ENCODE results near the gene GULP1.
"Not testable (repeated sequence)": the region's sequence is repeated elsewhere in the genome, so short reads cannot be mapped to it uniquely, and the experiment has no call there.

Gene GULP1

DNA sequence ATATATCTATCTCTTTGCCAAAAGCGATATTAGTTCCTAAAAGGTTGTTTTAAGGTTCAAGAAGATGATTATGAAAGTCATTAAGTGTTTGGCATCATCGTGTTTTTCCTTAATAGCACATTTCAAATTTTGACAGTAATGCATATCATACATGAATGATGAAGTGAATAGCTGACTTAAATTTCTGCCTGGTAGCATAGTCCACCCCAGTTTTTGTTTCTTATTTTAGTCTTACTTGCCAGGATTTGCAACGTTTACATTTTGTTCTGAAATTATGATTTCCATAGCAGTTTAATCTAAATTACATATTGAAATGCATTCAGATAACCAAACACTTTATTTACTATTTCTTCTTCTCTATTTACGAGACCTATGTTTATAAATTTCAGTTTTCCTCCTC is 201.1 kb downstream of the GULP1 start:
- no peak for DNase-seq

DNA sequence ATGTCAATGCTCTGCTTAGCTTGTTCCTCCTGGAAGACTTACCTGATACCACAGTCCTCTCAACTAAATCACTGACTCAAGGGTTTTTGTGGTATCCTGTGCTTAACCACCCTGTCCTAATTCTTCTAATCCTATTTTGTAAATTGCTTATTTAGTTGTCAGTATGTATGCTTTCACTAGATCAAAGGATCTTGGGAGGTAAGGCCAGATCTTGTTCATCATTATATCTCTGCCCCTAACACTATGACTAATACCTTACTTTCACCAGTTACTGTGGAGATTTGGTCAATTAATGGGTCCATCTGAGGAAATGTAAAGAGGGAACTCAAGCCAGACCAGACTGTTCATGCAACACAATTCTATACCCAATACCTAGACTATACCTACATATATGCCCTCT is 203.2 kb downstream of the GULP1 start:
- no peak for DNase-seq

DNA sequence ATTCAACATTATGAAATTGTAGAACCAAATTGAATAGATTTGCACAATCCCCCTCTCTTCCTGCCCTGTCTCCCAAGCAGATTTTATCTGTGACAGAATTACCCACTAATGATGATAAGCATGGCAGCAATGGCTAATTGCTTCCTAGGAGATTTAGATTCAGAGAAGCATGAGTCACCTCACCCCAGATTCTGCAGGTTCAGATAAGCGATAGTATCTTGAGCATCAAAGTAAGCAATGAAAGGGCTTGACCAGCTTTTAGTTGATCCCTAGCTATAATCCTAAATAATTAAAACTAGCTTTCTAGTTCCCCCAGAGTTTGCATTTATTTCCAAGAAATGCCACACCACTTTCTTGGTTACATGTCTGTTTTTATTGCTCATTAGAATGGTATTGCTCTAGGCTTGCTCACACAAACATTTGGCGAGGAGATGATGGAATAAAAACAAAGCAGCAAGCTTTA is 204.3 kb downstream of the GULP1 start:
- no peak for DNase-seq

DNA sequence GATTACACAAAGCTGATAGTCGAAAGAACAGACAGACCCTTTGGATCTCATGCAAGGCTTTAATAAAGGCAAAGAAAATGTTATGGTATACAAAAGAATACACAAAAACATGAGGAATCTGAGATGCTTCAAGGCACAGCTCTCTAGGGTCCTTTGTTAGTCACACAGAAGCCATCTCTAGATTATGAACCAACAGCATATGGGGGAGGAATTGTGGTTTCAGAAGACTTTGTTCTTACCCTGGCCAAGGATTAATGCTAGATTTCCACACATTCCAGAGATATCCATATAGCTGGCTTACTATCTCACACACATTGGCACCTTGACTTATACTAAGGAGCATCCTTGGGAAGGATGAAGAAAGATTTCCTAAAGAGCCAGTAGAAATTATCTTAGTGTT is 206.1 kb downstream of the GULP1 start:
- no peak for DNase-seq

GRCh38 chr2:188503975-188504374 is 212.3 kb downstream of the GULP1 start:
- no peak for DNase-seq

DNA sequence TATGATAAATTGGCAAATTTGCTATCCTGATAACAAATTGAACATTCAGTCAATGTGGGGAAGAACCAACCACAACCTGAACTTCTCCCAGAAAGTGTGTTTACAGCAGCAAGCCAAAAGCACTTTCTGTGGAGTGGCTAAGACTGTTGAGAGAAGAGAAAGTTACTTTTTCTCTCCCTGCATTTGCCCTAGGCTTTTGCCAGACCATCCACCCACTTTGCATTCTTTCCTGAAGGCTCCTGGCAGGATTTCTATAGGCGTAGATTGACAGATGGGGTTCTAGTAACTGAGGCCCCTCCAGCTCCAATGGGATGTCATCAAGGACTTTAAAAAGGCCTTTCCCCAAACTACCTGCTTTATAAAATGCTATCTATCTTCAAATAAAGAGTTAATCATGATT is 215.2 kb downstream of the GULP1 start:
- no peak for DNase-seq

DNA sequence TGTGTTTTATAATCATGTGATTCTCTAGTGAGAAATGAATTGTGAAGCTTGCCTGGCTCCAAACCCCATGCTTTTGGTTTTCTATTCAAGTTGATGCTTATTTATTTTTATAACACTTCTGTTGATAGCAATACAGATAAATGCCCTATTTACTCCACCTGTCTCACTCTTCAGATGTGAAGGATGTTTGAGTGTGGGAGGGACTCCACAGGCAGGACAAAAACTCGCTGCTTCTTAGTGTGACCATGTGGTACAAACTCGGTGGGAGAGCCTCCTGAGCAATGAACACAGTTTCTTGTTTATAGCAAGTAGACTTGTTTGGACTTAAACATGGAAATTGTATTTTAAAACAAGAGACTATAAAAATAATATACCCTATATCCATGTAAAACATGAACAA is 219.7 kb downstream of the GULP1 start:
- no peak for DNase-seq

DNA sequence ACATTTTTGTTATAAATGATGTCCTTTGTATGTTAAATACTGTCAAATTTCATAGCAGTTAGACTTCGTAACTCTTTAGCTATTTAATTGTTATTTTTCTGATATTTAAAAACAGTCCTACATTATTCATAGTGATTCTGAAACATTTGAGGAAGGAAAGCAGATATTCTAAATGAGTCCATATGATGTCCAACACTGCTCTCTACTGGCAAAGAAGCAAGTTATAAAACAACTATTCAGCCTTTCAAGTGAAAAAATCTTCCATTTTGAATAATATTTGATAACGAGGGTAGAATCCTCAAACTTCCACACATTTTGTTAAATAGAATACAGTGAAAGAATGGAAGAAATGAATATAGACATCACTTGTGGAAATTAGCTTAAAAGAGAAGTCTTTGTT is 220.8 kb downstream of the GULP1 start:
- no peak for DNase-seq

DNA sequence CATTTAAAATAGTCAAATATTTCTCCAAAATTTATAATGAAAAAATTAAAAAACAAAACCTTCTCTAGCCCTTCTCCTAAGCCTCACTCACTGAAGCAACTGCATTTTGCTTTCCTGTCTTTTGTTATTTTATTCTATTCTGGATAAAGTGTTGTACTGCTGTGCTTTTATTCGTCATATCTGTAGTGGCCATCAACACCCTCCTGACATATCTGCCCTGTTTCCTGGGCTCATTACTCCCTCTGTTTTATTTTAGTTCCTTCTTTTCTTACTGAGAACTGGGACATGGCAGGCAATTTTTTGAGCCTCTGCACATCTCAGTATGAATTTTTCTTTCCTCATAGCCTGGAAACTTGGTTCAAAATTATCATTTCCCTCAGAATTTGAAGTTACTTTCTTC is 224.2 kb downstream of the GULP1 start:
- DNase-seq, result no peak

GRCh38 chr2:188517549-188518215 is 226.0 kb downstream of the GULP1 start:
- DNase-seq, result no peak

DNA sequence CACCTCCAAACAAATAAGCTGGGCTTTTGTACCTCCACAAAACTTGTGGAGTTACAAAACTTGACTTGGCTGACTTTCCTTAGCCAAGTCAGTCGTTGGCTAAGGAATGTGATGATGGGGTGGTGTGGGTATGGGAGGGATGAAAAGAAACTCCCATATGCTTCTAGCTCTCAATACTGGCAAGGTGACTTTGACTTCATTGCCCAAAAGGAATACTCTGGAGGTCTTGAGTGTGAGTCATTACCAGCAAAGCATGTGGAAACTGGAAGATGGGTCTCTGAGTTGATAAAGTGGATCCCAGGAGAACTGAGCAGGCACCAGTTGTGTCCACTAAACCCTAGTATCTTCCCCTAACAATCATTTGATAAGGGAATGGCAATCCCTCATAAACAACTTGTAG is 226.7 kb downstream of the GULP1 start:
- no peak for DNase-seq

DNA sequence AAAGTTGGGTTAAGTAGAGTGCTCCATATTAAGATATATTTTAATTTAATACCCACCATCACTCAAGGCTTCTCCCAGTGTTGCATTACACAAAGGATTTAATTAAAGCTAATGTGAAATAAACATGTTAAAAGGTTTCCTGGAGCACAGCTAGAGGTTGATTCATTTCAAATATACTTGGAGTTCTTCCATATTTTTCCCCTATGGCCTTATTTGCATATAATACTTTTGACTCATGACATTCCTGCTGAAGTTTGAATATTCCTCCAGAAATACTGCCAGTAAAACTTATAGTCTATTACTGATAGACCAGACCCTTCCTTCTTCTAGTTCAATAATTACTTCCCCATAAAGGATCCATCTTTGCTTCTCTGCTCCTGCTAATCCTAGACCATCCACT is 227.5 kb downstream of the GULP1 start:
- no peak for DNase-seq

DNA sequence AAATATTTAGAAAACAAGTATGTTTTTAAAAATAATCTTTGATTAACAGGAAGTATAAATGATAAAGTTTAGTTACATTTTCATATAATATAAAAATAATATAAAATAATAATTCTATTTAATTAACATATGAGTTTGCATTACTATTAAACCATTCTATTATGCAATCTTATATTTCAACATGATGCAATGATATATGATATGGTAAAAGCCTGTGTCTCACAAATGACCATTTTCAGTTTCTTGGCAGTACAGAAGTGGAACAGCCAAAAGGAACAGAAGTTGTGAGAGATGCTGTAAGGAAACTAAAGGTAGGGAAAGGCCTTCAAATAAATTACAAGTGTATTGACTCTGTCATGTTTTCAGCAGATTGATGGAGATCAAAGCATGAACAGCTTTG is 230.8 kb downstream of the GULP1 start:
- no peak for DNase-seq

GRCh38 chr2:188523919-188524318 is 232.2 kb downstream of the GULP1 start:
- DNase-seq, result no peak

DNA sequence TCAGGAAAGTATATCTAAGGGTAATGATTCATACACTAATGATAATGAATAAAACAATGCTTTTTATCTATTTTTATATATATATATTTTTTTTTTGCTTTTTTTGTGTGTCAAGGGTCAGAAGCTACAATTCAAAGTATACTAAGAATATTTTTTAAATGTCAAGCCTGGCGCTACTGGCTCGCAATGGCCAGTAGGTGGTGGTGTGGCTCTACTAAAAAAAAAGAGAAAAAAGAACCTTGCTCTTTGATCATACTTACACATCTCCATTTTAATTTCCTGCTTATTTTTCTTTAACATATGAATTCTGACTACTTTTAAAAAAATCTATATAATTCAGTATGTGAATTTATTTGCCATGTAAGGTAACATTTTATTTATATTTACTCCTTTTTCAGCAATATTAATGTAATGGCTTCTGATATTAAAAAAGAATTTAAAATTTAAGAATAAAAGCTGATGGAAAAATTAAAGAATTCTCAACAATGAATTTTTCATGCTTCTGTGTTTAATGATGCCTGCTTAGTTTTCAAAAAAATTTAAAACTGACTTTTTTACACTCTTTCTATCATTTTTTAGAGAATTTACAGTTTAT is 232.9 kb downstream of the GULP1 start:
- DNase-seq, result no peak

- no peak for DNase-seq
These were observed 235.0 kb downstream of the GULP1 start for GRCh38 chr2:188526701-188527100.

- DNase-seq, result no peak
These were observed 235.5 kb downstream of the GULP1 start for GRCh38 chr2:188527141-188527540.

DNA sequence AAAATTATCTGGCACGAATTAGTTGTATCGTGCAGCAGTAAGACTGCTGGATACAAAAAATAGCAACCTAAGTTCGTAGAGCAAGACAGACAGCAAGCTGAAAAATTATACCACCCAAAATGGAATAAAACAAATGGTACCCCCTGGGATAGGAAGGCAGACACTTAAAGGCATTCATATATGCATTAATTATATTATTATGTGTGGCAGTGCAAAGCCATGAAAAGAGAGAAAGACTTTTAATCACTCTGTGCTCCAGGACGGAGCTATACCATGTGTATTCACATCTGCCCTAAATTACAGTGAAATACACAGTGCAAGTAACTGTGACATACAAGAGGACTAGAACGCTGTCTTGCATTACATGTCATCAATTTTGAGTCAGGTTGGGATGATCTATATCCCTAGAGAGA is 235.9 kb downstream of the GULP1 start:
- no peak for DNase-seq

DNA sequence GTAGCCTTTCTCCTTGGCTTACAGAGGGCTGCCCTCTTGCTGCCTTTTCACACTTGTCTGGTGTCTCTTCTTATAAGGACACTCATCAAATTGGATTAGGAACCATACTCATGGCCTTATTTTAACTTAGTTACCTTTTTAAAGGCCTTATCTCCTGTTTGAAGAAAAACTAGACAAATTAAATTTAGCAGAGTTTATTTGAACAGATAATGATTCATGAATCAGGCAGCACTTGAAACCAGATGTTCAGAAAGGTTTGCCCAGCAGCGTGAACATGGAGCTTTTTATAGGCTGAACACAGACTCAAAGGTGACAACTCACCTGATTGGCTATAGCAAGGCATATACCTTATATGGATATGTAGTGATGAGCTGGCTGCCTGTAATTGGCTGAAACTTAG is 238.0 kb downstream of the GULP1 start:
- no peak for DNase-seq

DNA sequence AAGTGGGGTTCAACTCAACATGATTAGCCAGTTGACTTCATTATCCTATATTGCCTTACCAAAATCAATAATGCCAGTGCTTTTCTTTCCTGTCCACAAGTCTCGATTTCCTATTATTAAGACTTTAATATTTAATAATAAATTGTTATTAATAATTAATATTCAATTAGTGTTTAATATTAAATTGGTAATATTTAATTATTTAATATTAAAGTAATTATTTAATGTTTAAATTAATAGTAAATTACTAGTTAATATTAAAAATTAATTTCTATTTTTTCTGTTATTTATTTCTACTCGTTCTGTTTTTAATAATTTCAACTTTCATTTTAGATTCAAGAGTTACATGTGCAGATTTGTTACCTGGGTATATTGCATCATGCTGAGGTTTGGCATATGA is 243.2 kb downstream of the GULP1 start:
- no peak for DNase-seq

DNA sequence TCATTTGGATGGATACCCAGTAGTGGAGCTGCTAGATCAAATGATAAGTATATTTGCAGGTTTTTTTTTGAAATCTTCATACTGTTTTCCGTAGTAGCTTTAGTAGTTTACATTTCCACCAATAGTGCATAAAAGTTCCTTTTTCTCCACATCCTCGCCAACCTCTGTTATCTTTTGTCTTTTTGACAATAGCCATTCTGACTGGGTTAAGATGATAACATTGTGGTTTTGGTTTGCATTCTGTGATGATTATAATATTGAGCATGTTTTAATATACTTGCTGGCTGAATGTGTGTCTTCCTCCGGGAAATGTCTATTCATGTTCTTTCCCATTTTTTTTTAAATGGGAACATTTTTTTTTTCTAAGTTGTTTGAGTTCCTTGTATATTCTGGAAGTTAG is 260.0 kb downstream of the GULP1 start:
- DNase-seq, result no peak

- DNase-seq, result no peak
These were observed 265.4 kb downstream of the GULP1 start for GRCh38 chr2:188557081-188557480.

GRCh38 chr2:188559455-188559854 is 267.8 kb downstream of the GULP1 start:
- DNase-seq, result not testable (repeated sequence)

GRCh38 chr2:188561473-188561979 is 269.9 kb downstream of the GULP1 start:
- no peak for DNase-seq
